NCI-H2196 (cell line): ENCODE data around the gene B3GNT4.
A peak's percentile ranks its signal among the peaks of the same experiment; 100 is the strongest.
"Not testable (repeated sequence)": the region's sequence is repeated elsewhere in the genome, so short reads cannot be mapped to it uniquely, and the experiment has no call there.

Source experiments
- DNase-seq: peaks from one replicate; lab custom pipeline; 2025; ENCODE audit not compliant: unreplicated experiment; lab: John Stamatoyannopoulos, UW

The B3GNT4 gene

GRCh38 chr12:122187466-122187865 lies 16.0 kb upstream of the B3GNT4 start:
- no peak for DNase-seq

GRCh38 chr12:122189626-122190475 lies 13.7 kb upstream of the B3GNT4 start:
- no peak for DNase-seq

GRCh38 chr12:122190842-122191668 lies 12.5 kb upstream of the B3GNT4 start:
- peak; percentile 68 for DNase-seq

- no peak for DNase-seq
These were observed 11.1 kb upstream of the B3GNT4 start for GRCh38 chr12:122192441-122192840.

- DNase-seq = no peak
These were observed 8.7 kb upstream of the B3GNT4 start for GRCh38 chr12:122194804-122195203.

GRCh38 chr12:122195405-122195804 lies 8.1 kb upstream of the B3GNT4 start:
- DNase-seq = no peak

- no peak for DNase-seq
These were observed 5.9 kb upstream of the B3GNT4 start for GRCh38 chr12:122197612-122197966.

- DNase-seq = no peak
These were observed 3.8 kb upstream of the B3GNT4 start for GRCh38 chr12:122199484-122200355.

- no peak for DNase-seq
These were observed 2.9 kb upstream of the B3GNT4 start for GRCh38 chr12:122200541-122201175.

GRCh38 chr12:122201381-122201780 lies 2.1 kb upstream of the B3GNT4 start:
- DNase-seq = no peak

- DNase-seq = no peak
These were observed 1.5 kb upstream of the B3GNT4 start for GRCh38 chr12:122202017-122202416.

- DNase-seq = not testable (repeated sequence)
These were observed 698 bp upstream of the B3GNT4 start for GRCh38 chr12:122202811-122203210.

- no peak for DNase-seq
These were observed 901 bp downstream of the B3GNT4 start for GRCh38 chr12:122204167-122205052.

- DNase-seq = no peak
These were observed 1.8 kb downstream of the B3GNT4 start for GRCh38 chr12:122205053-122205925.

GRCh38 chr12:122206111-122206881 lies 2.8 kb downstream of the B3GNT4 start:
- DNase-seq = no peak

GRCh38 chr12:122206976-122207375 lies 3.5 kb downstream of the B3GNT4 start:
- no peak for DNase-seq

GRCh38 chr12:122207391-122207790 lies 3.9 kb downstream of the B3GNT4 start:
- no peak for DNase-seq
